ENCODE data around the gene DLGAP1. TPM values are rescaled to one million over a fixed set of nuclear protein-coding genes. Genes with fewer than 3 reads are reported as not detected.

DLGAP1 gene
- polyA plus RNA-seq, 1 donor from 2014 or later, result 4.5 TPM

DNA sequence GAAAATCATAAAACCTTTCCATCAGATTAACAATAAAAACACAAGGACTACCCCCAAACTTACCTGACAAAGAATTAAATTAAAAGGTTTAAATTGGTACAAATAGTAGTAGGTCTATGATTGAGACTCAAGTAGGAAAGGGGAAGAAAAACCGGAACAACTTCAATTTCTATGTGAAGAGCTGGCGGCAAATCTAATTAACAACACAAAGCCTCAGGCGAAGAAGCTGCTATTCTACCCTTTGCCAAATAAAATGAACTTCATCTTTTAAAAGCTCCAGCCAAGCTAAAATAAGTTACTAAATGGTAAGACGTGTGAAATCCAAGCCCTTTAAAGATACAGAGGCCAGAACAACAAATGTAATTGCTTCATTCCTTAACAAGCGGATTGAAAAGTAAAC is 146.5 kb downstream of the DLGAP1 start:
- H3K9me2 ChIP-seq (ENCODE audit: insufficient read depth, low read length), result no peaks in the 10 kb centered on the region
- H3K9me3 ChIP-seq (ENCODE audit: low read length), result no peaks in the 10 kb centered on the region
- no peaks in the 10 kb centered on the region for H4K20me1 ChIP-seq (ENCODE audit: insufficient read depth)
- H3K27me3 ChIP-seq (ENCODE audit: insufficient read depth, low read depth, low read length), result no peaks in the 10 kb centered on the region
- no peaks in the 10 kb centered on the region for H3K36me3 ChIP-seq (ENCODE audit: insufficient read depth, low read length)
- no peaks in the 10 kb centered on the region for H3F3A ChIP-seq (ENCODE audit: insufficient read depth, low read length, poor library complexity, severe bottlenecking)
- no peak overlapping the region for H3K27ac ChIP-seq (ENCODE audit: low read length)
- TF ChIP-seq, protein P1, sequence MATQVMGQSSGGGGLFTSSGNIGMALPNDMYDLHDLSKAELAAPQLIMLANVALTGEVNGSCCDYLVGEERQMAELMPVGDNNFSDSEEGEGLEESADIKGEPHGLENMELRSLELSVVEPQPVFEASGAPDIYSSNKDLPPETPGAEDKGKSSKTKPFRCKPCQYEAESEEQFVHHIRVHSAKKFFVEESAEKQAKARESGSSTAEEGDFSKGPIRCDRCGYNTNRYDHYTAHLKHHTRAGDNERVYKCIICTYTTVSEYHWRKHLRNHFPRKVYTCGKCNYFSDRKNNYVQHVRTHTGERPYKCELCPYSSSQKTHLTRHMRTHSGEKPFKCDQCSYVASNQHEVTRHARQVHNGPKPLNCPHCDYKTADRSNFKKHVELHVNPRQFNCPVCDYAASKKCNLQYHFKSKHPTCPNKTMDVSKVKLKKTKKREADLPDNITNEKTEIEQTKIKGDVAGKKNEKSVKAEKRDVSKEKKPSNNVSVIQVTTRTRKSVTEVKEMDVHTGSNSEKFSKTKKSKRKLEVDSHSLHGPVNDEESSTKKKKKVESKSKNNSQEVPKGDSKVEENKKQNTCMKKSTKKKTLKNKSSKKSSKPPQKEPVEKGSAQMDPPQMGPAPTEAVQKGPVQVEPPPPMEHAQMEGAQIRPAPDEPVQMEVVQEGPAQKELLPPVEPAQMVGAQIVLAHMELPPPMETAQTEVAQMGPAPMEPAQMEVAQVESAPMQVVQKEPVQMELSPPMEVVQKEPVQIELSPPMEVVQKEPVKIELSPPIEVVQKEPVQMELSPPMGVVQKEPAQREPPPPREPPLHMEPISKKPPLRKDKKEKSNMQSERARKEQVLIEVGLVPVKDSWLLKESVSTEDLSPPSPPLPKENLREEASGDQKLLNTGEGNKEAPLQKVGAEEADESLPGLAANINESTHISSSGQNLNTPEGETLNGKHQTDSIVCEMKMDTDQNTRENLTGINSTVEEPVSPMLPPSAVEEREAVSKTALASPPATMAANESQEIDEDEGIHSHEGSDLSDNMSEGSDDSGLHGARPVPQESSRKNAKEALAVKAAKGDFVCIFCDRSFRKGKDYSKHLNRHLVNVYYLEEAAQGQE (IDR thresholded peaks at IDR 0.05; ENCODE audit: borderline replicate concordance), result no peak
- TF ChIP-seq EP300 (conservative IDR thresholded peaks at IDR 0.05; ENCODE audit: poor library complexity, severe bottlenecking) (no peak), MXI1 (conservative IDR thresholded peaks at IDR 0.05; ENCODE audit: poor library complexity, severe bottlenecking) (no peak), EZH2 (IDR thresholded peaks at IDR 0.05; ENCODE audit: borderline replicate concordance, insufficient read depth, low read length, poor library complexity, severe bottlenecking) (no peak), CTCF (IDR thresholded peaks at IDR 0.05; ENCODE audit: poor library complexity, severe bottlenecking) (no peak), TAF1 (IDR thresholded peaks at IDR 0.05; ENCODE audit: low read depth) (no peak), RAD21 (conservative IDR thresholded peaks at IDR 0.05) (no peak), SMC3 (conservative IDR thresholded peaks at IDR 0.05; ENCODE audit: poor library complexity) (no peak), POLR2AphosphoS5 (IDR thresholded peaks at IDR 0.05) (no peak)
- no peak overlapping the region for H3K4me3 ChIP-seq (ENCODE audit: low read length)
- no peaks in the 10 kb centered on the region for H3K79me2 ChIP-seq (replicated peaks; ENCODE audit: insufficient read depth, low read length)
- no peak overlapping the region for H3K9ac ChIP-seq (ENCODE audit: low read length)
- H2AFZ ChIP-seq (ENCODE audit: low read depth, low read length), result no peak overlapping the region
- no peak overlapping the region for H3K4me2 ChIP-seq (ENCODE audit: low read length)

DNA sequence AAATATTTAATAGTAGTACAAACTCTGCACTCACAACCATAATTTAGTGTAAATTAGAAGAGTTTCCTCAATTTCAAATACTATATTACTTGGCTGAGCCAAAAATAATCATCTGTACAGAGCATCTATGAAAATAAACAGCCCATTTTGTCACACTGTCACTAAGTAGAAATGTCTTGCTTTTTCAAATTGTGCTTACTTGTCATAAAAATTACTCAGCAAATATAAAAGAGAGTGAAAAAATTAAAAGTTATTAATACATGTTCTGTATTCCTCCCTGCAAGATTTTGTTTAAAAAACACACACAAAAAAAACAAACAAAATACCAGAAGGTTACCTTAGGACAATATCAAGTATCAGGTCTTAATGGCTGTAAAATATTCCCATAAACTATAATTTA is 155.7 kb downstream of the DLGAP1 start:
- Histone ChIP-seq H3K27ac (ENCODE audit: low read length) (no peak overlapping the region), H3K79me2 (replicated peaks; ENCODE audit: insufficient read depth, low read length) (no peaks in the 10 kb centered on the region), H3K4me3 (ENCODE audit: low read length) (no peak overlapping the region), H3F3A (ENCODE audit: insufficient read depth, low read length, poor library complexity, severe bottlenecking) (no peaks in the 10 kb centered on the region), H3K9me2 (ENCODE audit: insufficient read depth, low read length) (no peaks in the 10 kb centered on the region), H3K27me3 (ENCODE audit: insufficient read depth, low read depth, low read length) (no peaks in the 10 kb centered on the region), H3K9ac (ENCODE audit: low read length) (no peak overlapping the region), H4K20me1 (ENCODE audit: insufficient read depth) (no peaks in the 10 kb centered on the region), H3K9me3 (ENCODE audit: low read length) (no peaks in the 10 kb centered on the region), H3K4me2 (ENCODE audit: low read length) (no peak overlapping the region), H2AFZ (ENCODE audit: low read depth, low read length) (no peak overlapping the region), H3K36me3 (ENCODE audit: insufficient read depth, low read length) (no peaks in the 10 kb centered on the region)
- TF ChIP-seq TAF1 (IDR thresholded peaks at IDR 0.05; ENCODE audit: low read depth) (no peak), MXI1 (conservative IDR thresholded peaks at IDR 0.05; ENCODE audit: poor library complexity, severe bottlenecking) (no peak), EP300 (conservative IDR thresholded peaks at IDR 0.05; ENCODE audit: poor library complexity, severe bottlenecking) (no peak), POLR2AphosphoS5 (IDR thresholded peaks at IDR 0.05) (no peak), SMC3 (conservative IDR thresholded peaks at IDR 0.05; ENCODE audit: poor library complexity) (no peak), CTCF (IDR thresholded peaks at IDR 0.05; ENCODE audit: poor library complexity, severe bottlenecking) (no peak), RAD21 (conservative IDR thresholded peaks at IDR 0.05) (no peak), EZH2 (IDR thresholded peaks at IDR 0.05; ENCODE audit: borderline replicate concordance, insufficient read depth, low read length, poor library complexity, severe bottlenecking) (no peak)
- TF ChIP-seq, protein P1 (IDR thresholded peaks at IDR 0.05; ENCODE audit: borderline replicate concordance), result no peak

All from neural cell (in vitro differentiated cells).